H1 (cell line): ENCODE results near the gene GANC. TPM values are rescaled to one million over a fixed set of nuclear protein-coding genes. Genes with fewer than 3 reads are reported as not detected.

Source experiments
- BACH1 ChIP-seq: IDR thresholded peaks from 2 replicates; pipeline ENCODE4 v1.6.1; 2012; ENCODE audit warnings: low read length, improper control_type of control experiment
- CHD2 ChIP-seq: IDR thresholded peaks from 2 replicates; pipeline ENCODE4 v1.6.1; 2012; ENCODE audit warnings: low read length, improper control_type of control experiment
- CHD7 ChIP-seq: fragments of 300-600 bp; sonication (generic); IDR thresholded peaks from 2 replicates; pipeline ENCODE4 v1.7.1; 2012; ENCODE audit warnings: low read length, moderate library complexity, mild to moderate bottlenecking, inconsistent platforms; ENCODE audit not compliant: insufficient replicate concordance
- EGR1 ChIP-seq: IDR thresholded peaks from 2 replicates; pipeline ENCODE4 v1.6.1; 2011; ENCODE audit warnings: low read depth, low read length, borderline replicate concordance
- EP300 ChIP-seq, 2 experiments: IDR thresholded peaks; 1 replicate in 1 of 2; 2 replicates in 1 of 2; pipeline ENCODE4 v1.6.1; 2011 to 2012; ENCODE audit warnings: low read depth in 2 of 2, low read length in 2 of 2, mild to moderate bottlenecking in 2 of 2, borderline replicate concordance in 1 of 2, inconsistent platforms in 1 of 2, moderate library complexity in 1 of 2
- EZH2 ChIP-seq: fragments of 200-600 bp; sonication (generic); IDR thresholded peaks from 2 replicates; pipeline ENCODE4 v1.7.1; 2012; ENCODE audit warnings: low read depth, mild to moderate bottlenecking, moderate library complexity, low read length, inconsistent platforms; ENCODE audit not compliant: severe bottlenecking
- JUND ChIP-seq: IDR thresholded peaks from 2 replicates; pipeline ENCODE4 v1.6.1; 2011; ENCODE audit warnings: mild to moderate bottlenecking, improper control_type of control experiment, low read length
- KDM5A ChIP-seq: fragments of 200-600 bp; IDR thresholded peaks from 2 replicates; pipeline ENCODE4 v1.7.1; 2012; ENCODE audit warnings: mild to moderate bottlenecking, low read length, inconsistent platforms, mixed read lengths
- SIX5 ChIP-seq: IDR thresholded peaks from 2 replicates; pipeline ENCODE4 v1.6.1; 2011; ENCODE audit warnings: mild to moderate bottlenecking, low read depth, low read length
- SP2 ChIP-seq: IDR thresholded peaks from 2 replicates; pipeline ENCODE4 v1.6.1; 2012; ENCODE audit warnings: mild to moderate bottlenecking, low read length, inconsistent platforms
- TEAD4 ChIP-seq: IDR thresholded peaks from 2 replicates; pipeline ENCODE4 v1.6.1; 2012; ENCODE audit warnings: low read depth, low read length, inconsistent platforms, mixed read lengths
- polyA plus RNA-seq, 7 experiments: library from polyadenylated mRNA; depleted of rRNA in 3 of 7; stranded (reverse) in 5 of 7; unstranded in 2 of 7; fragments of >200 nt in 5 of 7; fragments of 200-250 nt in 2 of 7; gene quantifications; 1 replicate in 5 of 7; 2 replicates in 1 of 7; 4 replicates in 1 of 7; pipeline versions ENCODE4 v1.2.1 to v1.2.3, GENCODE V29; 2011 to 2013; ENCODE audit warnings: missing spikeins in 2 of 7, mixed read lengths in 2 of 7
- total RNA-seq: library from RNA; stranded (reverse); fragmentation: NEBNext Ultra II Directional; extraction: Animal tissue kit (Norgen Biotek cat#: 25700); gene quantifications from 2 replicates; pipeline ENCODE4 v1.2.1, GENCODE V29; 2021
- TF ChIP-seq, protein P1 (sequence below): IDR thresholded peaks from 2 replicates; pipeline ENCODE4 v1.6.1; 2012; ENCODE audit warnings: inconsistent platforms

The GANC gene
- total and polyA plus RNA-seq, 2 of the 8 experiments (the other 6 are each of a cell fraction or from before 2014, with no cell fraction given), result 6.8 to 14.4 TPM

GRCh38 chr15:42274702-42274989 is 1.6 kb downstream of the GANC start (continued):
- no peak for TF ChIP-seq CHD7
- TF ChIP-seq BACH1, result no peak
- TF ChIP-seq SP2, result no peak
- TF ChIP-seq CHD2, result no peak
- no peak for TF ChIP-seq SIX5
- TF ChIP-seq EP300 (IDR thresholded peaks at IDR 0.05; ENCODE audit: borderline replicate concordance in 1 of 2, low read depth in 2 of 2, low read length in 2 of 2), result no peak
- TF ChIP-seq KDM5A, result no peak
- TF ChIP-seq, protein P1, sequence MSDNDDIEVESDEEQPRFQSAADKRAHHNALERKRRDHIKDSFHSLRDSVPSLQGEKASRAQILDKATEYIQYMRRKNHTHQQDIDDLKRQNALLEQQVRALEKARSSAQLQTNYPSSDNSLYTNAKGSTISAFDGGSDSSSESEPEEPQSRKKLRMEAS, result no peak
- TF ChIP-seq TEAD4, result no peak
- TF ChIP-seq JUND, result no peak
- no peak for TF ChIP-seq EGR1
- TF ChIP-seq EZH2, result no peak
